ENCODE data around the gene EDNRA.

The EDNRA gene

DNA sequence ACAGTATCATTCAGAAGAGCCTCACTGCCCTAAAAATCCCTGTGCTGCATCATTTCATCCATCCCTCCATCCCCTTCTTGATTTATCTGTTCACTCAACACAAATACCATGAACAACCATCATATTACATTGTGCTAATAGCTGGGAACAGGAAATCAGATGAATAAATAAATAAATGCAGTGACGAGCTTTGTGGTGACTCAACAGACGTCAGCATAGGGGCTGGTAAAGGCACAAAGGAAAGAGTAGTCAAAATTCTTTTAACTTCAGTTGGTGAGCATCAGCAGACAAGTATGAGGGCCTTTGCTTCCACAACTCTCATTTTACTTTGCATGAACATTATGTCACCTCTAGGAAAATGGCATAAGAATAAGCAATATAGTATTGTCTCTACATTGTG, 65.5 kb downstream of the EDNRA start:
- no peak for DNase-seq

DNA sequence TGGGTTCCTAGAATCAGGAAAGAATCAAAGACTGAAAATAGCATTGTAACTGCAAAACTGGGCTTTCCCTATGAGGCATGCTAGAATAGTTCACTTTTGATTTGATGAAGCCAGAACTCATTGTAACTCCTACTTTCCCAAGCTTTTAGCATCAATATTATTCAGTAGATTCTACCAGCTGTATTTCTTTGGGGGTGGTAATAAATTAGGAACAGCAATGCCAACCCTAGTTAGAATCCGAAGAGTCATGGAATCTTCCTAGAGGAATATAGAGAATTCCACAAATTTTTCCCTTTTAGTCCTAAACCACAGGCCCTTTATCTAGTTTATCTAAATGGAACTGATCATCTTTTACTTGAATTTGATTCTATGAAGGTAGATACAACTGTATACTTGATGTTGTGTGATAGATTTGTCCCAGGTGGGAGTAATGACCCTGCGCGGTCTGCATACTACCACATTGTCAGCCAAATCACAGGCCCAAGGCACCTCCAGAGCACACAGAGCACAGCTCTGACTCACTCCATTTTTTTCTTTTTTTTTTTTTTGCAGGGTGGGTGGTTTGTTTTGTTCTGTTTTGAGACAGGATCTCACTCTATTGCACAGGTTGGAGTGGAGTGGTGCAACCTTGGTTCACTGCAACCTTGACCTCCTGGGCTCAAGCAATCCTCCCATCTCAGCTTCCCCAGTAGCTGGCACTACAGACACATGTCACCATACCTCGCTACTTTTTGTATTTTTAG, 66.6 kb downstream of the EDNRA start:
- no peak for DNase-seq

DNA sequence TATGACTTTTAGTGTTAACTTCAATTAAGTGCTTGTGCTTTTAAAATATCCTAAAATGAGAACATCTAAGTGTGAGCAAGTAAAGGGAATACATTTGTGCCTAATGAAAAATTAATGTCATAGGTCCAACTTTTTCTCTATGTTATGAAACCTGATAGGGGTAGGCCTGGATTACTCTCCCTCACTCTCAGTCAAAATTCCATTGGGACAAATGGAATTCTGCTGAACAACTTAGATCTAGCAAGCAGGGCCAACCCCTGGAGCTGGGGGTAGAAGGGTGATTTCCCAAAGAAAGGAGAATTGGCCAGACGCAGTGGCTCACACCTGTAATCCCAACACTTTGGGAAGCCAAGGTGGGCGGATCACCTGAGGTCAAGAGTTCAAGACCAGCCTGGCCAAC, 67.4 kb downstream of the EDNRA start:
- no peak for DNase-seq

DNA sequence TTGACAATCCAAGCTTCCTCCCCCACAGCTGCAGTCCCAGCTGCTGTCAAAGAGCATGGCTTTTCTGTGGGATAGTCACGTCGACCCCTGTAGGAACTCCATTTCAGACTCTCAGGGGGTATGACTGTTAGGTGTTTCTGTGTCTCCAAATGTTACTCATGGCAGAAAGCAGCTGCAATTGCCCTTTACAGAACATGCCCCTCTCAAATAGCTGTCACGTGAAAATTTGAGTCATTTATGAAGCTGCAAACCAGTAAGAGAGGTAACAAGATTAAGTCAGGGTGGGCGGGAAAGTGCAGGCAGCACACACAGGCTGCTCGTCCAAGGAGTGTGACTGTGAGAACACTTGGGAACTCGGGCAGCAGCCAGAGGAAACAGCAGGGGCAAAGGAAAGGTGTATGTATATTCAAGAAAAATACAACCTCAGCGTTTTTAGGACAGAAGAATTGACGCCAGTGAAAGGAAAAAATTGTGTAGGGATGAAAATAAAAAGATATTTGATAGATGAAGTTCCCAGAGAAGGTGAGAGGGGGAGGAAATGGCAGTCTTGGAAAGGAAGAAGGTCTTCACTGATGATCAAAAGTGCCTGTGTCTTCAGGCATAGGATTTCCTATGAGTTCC, 69.8 kb downstream of the EDNRA start:
- no peak for DNase-seq

DNA sequence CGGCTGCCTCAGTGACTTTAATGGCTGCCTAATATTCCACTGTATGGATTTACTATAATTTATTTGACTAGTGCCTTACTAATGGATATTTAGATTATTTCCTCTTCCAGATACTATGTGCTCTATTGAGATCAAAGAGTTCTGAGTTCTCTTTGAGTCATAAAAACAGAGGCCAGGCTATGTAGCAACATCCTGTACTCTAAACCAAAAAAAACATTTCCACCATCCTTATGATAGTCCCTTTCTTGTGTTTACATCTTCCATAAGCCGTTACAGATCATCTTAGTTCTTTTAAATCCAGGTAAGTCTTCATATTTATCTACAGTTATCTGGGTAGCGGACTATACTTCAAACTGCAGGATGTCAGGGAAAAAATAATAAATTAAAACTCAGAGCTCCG, 79.7 kb downstream of the EDNRA start:
- no peak for DNase-seq

DNA sequence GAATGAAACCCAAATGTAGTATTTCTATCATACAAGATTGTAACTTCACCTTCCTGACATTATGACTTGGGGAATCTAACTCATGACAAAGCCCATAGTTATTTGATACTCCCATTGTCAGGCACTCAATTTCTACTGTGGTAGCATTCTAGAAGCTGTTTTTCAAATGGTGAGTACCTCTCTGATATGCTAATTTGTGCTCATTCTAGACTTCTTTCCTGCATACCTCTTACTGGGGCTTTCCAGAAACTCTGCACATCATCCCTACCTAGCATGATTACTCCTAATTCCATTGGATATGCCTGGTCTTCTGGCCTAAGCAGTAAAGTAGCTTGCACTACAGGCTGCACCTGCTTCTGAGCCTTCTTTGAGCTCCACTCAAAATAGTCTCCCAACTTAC, 85.9 kb downstream of the EDNRA start:
- no peak for DNase-seq

DNA sequence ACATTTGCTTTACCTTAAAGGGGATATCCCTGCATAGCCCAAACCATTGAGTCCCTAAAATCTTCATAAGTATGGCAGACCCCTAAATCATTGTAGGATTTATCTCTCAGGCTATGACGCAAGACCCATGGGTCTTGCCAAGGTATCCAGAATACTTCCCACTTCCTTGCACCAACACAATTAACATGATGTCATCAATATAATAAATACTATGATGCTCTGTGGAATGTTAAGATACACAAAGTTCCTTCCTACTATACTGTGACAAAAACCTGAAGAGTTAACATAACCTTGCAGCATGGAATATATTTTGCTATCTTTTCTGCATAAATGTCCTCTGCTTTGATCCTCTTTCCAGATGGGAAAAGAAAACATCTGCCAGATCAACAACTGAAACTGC, 86.4 kb downstream of the EDNRA start:
- DNase-seq, result no peak

DNA sequence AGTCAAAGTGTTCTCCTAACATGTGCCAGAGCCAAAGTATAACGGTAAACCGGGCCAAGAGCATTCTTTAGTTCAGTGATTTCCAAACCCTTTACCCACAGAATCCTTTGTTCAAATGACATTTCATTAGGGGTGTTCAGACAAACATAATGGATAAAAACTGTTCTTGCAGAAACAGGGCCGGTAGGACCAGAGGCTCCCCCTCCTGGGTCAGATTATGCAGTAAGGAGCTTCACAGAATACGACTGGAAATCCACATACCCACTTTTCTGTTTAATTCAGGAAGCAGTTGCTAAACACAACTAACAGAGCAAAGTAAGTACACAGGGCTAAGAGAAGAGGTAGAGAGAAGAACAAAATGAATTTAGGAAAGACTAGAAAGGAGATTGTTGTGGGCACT, 89.7 kb downstream of the EDNRA start:
- DNase-seq, result no peak

DNA sequence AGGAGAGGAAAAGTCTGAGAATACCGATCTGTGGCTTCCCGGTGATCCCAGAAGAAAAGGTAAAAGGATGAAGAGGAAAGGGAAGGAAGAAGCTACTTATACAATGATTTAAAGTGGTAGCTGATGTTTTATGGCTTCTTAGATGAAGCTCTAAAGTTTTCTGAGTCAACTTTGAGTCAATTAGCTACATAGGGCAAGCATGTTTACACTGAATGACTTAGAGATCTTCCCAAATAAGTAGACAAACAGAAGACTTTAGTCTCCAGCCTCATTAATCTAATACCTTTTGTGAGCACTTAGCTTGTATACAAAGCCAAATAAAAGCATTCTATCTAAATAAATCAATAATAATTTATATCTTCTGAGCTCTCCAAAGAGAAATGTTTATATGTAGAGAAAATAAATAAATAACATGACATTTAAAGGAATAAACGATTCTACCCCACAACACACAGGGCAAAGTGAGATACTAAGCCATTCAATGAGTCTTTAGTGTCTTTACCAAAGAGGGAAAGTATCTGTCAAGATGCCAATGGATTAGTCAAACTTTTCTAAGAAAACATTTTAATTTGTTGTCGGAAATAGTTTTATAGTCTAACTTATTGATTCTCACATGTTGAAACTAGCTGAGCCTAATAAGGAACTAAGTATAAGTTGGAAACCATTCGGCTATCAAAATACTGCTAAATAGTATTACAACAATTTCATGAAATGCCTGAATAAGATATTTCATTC, 90.3 kb downstream of the EDNRA start:
- no peak for DNase-seq

DNA sequence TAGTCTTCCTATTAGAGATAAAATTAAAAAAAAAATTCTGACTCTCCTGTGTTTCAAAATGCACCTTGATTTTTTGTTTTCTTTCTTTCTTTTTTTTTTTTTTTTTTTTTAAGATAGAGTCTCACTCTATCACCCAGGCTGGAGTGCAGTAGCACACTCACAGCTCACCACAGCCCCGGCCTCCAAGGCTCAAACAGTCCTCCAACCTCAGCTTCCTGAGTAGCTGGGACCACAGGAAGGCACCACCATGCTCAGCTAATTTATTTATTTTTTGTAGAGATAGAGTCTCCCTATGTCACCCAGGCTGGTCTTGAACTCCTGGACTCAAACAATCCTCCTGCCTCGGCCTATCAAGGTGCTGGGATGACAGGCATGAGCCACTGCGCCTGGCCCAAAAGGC, 95.2 kb downstream of the EDNRA start:
- DNase-seq, result no peak

DNA sequence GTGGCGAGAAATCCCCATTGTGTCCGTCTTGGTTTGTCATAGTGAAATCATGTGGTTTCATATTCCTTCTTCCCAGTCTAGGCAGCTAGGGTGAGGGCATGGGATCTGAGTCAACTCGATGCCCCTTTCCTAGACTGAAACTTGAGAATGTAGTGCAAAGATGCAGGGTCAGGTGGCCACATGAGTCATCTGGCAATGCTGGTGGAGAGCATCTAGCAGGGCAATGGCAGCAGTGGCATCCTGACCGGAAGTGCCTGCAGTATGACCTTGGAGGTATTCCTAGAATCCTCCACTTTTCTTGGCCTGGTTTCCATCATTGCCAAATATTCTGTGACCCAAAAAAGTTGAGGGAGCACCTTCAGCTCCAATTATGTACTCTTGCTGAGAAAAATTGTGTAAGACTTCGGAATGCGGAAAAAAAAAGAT, 97.2 kb downstream of the EDNRA start:
- DNase-seq, result no peak

DNA sequence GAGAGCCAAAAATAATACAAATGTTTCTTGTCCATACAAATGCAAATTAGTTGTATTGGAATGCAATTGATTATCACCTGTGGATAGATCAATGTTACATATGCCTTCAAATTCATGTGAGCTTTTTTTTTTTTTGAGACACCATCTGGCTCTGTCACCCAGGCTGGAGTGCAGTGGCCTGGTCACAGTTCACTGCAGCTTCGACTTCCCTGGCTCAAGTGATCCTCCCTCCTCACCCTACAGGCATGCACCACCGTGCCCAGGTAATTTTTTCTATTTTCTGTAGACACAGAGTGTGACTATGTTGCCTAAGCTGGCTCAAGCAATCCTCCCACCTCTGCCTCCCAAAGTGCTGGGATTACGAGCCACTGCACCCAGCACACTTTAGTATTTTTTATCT, 97.7 kb downstream of the EDNRA start:
- no peak for DNase-seq

DNA sequence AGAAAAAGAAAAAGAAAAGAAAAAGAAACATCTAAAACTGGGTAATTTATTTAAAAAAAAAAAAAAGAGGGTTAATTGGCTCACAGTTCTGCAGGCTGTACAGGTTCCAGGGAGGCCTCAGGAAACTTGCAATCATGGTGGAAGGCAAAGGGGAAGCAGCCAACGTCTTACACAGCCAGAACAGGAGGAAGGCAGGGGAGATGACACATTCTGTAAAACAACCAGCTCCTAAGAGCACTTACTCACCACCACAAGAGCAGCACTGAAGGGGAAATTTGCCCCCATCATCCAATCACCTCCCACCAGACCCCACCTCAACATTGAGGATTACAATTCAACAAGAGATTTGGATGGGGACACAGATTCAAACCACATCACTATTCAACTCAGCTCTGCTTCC, 99.5 kb downstream of the EDNRA start:
- no peak for DNase-seq

DNA sequence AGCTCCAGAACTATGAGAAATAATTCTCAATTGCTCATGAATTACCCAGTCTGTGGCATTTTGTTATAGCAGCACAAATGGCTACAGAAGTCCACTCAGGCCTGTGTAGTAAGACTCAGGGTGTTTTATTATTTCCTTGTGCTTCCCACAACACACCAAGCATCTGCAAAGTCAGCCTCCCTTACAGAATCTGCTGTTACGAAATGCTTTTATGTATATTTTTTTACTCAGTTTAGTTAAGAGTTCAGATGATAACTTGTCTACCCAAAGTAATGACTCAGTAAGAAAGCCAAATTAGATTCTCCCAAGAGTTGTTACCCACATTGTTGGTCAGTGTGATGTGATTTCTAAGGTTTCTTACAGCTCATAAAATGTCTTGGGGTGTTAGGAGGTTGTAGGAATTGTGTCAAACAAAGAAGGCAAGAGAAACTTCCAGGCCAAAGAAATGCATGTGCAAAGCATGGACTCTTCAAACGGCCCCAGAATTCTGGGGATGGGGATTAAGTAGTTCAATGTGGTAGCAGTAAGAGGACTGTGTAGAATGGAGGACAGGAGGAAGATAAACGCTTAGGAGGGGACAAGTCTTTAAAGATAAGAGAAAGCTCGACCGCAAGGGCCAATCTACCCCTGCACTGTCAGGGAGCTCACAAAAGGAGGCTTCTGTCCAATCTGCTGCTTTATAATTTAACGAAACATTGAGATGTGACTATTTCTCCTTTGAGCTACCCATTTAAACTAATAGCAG, 100.9 kb downstream of the EDNRA start:
- DNase-seq, result peak; percentile 21

DNA sequence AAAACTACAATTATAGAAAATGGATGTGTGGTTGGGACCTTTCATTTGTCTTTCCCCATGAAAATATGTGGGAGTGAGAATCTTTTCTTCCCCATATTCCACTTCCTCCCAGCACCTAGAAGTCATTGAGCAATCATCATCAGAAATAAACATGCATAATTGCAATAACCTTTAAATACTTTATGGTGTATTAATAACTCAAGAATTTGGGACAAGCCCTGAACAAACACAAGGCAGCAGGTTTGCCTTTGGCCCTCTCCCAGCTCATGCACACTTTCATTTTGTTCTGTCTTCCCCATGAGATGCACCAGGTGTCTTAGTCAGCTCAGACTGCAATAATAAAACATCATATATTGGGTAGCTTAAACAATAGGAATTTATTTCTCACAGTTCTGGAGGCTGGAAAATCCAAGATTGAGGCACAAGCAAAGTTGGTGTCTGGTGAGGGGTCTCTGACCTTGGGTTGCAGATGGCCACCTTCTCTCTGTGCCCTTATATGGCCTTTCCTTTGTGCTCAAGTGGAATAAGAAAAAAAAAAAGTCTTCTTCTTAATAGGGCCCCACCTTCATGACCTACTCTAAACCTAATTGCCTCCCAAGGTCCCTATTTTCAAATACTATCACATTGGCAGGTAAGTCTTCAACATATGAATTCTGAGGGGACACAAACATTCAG, 101.6 kb downstream of the EDNRA start:
- no peak for DNase-seq

DNA sequence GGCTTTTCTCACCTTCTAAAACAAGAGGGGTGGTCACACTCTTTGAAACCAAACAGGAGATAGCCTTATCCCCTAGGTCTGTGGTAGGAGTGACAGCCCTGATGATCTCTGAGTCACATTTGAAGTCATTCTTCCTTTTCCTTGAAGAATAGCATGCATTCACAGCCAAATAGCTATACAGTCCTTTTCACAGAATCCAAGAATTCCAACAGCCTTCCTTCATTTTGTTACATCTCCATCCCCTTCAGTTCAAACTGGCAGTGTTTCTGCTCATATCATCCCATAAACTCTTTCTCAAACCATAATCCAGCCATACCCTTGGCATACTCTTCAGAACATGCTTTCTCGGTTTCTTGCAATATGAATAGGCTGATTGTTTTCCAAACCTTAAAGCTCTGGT, 103.0 kb downstream of the EDNRA start:
- DNase-seq, result no peak

DNA sequence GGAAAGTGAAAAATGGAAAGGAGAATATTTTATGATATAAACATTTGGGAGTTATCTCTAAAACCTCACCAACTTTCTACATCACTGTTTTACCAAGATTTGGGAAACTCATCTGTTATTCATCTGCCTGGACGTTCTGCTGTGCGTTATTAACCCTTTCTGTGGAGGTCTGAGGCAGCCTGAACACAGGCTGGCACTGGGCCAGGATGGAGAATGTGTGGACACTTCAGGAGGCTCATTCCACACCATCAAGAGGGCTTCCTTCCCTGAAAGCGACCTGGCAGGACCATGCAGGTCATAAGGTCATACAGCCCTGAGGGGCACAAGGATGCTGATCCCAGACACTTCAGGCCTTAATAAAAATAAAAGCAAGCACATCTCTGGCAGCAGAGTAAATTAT, 105.1 kb downstream of the EDNRA start:
- no peak for DNase-seq

DNA sequence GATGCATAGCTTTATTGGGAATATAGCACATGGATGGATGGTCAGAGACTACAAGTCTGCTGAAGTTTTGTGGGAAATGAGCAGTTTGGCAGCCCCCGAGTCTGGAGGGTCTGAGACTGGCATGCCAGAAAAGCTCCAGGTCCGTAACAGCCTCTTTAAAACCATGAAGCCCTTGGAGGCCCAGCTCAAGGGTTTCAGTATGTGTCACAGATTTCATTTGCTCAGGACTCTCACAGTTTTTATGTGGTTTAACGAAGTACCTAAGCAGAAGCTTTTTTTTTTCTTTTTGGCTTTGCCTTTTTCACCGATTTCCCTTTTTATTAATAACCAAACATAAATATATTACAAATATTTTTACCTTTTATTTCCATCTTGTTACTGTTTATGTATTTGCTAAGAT, 105.7 kb downstream of the EDNRA start:
- no peak for DNase-seq

DNA sequence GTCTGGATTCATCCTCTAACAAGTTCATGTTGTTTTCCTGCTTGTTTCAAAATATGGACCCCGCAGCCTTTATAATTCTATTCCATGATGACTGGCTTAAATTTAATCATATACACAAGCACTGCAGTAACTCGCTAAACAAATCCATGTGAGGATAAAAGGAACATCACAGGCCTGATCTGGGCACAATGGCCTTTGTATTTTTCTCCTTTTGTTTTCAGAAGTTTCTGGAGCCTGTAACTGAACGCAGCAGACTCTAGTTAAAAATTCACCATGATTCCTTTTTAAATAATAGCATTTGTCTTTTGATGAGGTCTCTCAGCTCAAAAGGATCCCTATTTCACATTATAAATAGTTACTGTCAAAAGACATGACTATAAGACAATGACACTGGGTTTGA, 106.1 kb downstream of the EDNRA start:
- no peak for DNase-seq

DNA sequence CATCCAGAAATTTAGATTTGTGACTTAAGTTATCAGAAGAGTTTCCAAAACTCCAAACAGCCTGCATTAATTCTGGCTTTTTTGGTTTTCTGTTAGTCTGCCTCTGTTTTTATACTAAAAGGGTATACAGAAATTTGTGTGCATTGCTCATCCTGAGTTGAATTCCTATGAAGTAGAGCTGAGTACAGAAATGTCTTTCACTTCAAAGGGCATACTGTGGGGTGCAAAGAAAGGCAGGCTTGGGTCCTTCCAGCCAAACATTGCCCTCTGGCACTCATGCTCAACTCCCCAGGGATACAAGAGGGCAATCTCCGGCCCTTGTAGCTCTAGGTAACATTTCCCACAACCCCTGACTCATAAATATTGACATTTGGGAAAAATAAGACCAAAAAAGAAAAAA, 108.7 kb downstream of the EDNRA start:
- no peak for DNase-seq

DNA sequence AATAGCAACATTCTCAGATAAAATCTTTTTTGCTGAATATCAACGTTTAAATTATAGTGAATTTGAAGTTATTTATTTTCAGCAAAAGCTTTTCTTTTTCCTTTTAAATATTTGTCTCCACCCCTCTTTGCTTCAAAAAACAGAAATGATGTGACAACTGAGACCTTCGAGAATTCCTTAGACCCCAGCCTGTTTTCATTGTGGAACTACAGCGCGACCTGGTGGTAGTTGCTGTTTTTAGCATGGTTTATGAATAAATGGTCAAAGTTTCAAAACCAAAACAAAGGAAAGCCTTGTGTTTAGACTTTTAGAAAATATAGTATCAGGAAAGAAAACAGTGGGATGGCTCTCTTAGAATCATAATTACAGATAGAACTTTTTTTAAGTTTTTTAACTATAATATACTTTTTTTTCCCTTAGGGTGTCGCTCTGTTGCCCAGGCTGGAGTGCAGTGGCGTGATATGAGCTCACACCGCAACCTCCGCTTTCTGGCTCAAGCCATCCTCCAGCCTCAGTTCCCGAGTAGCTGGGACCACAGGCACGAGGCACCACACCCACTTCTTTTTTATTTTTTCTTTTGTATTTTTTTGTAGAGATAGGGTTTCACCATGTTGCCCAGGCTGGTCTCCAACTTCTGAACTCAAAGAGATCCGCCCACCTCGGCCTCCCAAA, 109.5 kb downstream of the EDNRA start:
- no peak for DNase-seq

DNA sequence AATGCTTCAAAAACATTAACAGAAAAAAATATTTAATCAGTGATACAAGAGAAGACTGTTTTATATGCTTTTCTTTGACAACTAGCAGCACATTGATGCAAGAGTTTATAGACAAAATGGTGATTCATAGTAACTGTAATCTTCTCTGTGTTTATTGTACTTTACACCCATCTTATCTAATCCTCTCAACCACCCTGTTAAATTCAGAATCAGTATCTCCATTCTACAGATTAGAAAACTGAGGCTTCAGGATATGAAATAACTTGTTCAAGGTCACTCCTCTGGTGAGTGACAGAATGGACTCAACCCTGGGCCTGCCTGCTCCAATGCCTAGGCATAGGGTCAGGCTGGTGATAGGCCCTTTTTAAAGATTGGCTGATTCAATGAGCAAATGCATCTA, 110.2 kb downstream of the EDNRA start:
- no peak for DNase-seq
